HG03457 (cell line): Measurements from ENCODE around the gene GMDS.

Experiments used
- ATAC-seq: cut with Tn5 transposase; IDR thresholded peaks from one replicate; pipeline ENCODE4 v1.9.1; 2021; ENCODE audit warnings: moderate number of reproducible peaks; ENCODE audit not compliant: unreplicated experiment

Gene GMDS

GRCh38 chr6:2108700-2109306 lies 136.6 kb downstream of the GMDS start:
- ATAC-seq: no peak

GRCh38 chr6:2104524-2104880 lies 140.9 kb downstream of the GMDS start:
- no peak for ATAC-seq

GRCh38 chr6:2103765-2104523 lies 141.5 kb downstream of the GMDS start:
- no peak for ATAC-seq

- no peak for ATAC-seq
Measured at GRCh38 chr6:2102966-2103365, 142.4 kb downstream of the GMDS start.

GRCh38 chr6:2102316-2102883 lies 143.0 kb downstream of the GMDS start:
- ATAC-seq: no peak

- no peak for ATAC-seq
Measured at GRCh38 chr6:2101213-2101612, 144.2 kb downstream of the GMDS start.

- no peak for ATAC-seq
Measured at GRCh38 chr6:2099870-2100269, 145.5 kb downstream of the GMDS start.

GRCh38 chr6:2097464-2097863 lies 147.9 kb downstream of the GMDS start:
- ATAC-seq: no peak

GRCh38 chr6:2094642-2095041 lies 150.8 kb downstream of the GMDS start:
- no peak for ATAC-seq

- ATAC-seq: no peak
Measured at GRCh38 chr6:2086326-2086965, 159.0 kb downstream of the GMDS start.

GRCh38 chr6:2085657-2086056 lies 159.7 kb downstream of the GMDS start:
- no peak for ATAC-seq

GRCh38 chr6:2081155-2082138 lies 164.0 kb downstream of the GMDS start:
- no peak for ATAC-seq

- ATAC-seq: no peak
Measured at GRCh38 chr6:2078888-2079287, 166.5 kb downstream of the GMDS start.

- ATAC-seq: no peak
Measured at GRCh38 chr6:2077826-2078225, 167.6 kb downstream of the GMDS start.

GRCh38 chr6:2073476-2073875 lies 171.9 kb downstream of the GMDS start:
- ATAC-seq: no peak

- ATAC-seq: no peak
Measured at GRCh38 chr6:2072453-2072852, 173.0 kb downstream of the GMDS start.

GRCh38 chr6:2063547-2063946 lies 181.9 kb downstream of the GMDS start:
- ATAC-seq: no peak

GRCh38 chr6:2061880-2062279 lies 183.5 kb downstream of the GMDS start:
- no peak for ATAC-seq

GRCh38 chr6:2055911-2056310 lies 189.5 kb downstream of the GMDS start:
- ATAC-seq: no peak

GRCh38 chr6:2055143-2055542 lies 190.3 kb downstream of the GMDS start:
- no peak for ATAC-seq
